Right ventricle myocardium inferior (tissue), 1 donor: ENCODE measurements around the gene SLX9. TPM values are rescaled to one million over a fixed set of nuclear protein-coding genes. Genes with fewer than 3 reads are reported as not detected.

Experiments used
- total RNA-seq: library from RNA; stranded (reverse); fragmentation: NEBNext Ultra II Directional; extraction: Animal tissue kit (Norgen Biotek cat#: 25700); gene quantifications from one replicate; pipeline ENCODE4 v1.2.1, GENCODE V29; 2021
- donor health status: DM: no; HTN: yes; CAD: no; lungs with severe emphysema.

SLX9 gene
- total RNA-seq, 1 donor from 2014 or later: 66.5 TPM

Other genes with a start within 250 kb of the SLX9 start
- not detected for gene KRTAP10-12, start 242.9 kb upstream of the SLX9 start, total RNA-seq
- gene TSPEAR, start 228.5 kb upstream of the SLX9 start, total RNA-seq: 0.65 TPM
- 66.6 TPM for gene UBE2G2, start 138.2 kb upstream of the SLX9 start, total RNA-seq
- gene SUMO3, start 122.0 kb upstream of the SLX9 start, total RNA-seq: 73.9 TPM
- 160 TPM for gene PTTG1IP, start 66.3 kb upstream of the SLX9 start, total RNA-seq
- 36.7 TPM for gene ITGB2, start 19.1 kb upstream of the SLX9 start, total RNA-seq
- gene ADARB1, start 134.6 kb downstream of the SLX9 start, total RNA-seq: 15.1 TPM